SKM-1 (cell line): Measurements from ENCODE around the gene ANKRD40CL.
"Not testable (repeated sequence)": the region's sequence is repeated elsewhere in the genome, so short reads cannot be mapped to it uniquely, and the experiment has no call there.

ENCODE experiments used
- DNase-seq: peaks from one replicate; lab custom pipeline; 2025; ENCODE audit not compliant: unreplicated experiment; lab: John Stamatoyannopoulos, UW

ANKRD40CL gene

DNA sequence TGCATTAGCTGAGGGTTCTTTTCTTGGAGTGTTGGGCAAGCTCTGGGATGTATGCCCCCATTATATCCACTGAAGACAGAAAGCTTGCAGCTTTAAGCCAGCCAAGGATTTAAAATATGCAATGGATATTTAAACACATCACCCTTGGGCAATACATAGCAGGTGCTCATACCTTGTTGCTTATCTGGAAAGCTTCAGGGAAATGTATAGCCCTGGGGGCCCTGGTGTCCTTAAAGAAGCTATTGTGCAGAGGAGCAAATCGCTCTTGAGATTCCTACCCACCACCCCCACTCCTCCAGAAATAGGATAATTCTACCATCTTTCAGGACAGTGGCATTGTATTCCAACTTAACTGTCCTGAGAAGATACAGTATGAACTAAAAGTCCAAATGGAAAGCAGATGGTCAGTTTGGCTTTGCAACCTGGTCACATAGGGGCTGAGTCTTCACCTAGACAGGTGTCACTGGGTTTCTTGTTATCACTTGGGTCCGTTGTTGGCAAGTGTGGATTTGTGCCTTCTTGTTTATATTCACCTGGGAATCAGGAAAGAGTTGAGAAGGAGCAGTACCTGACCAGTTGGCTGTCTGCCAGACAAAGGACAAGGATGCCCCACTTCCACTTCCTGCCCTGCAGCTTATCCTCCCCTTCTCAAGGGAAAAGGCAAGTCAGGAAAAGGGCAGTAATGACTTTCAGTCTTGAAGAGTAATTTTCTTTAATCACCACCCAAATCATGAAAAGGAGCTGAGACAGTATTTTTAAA, 3.4 kb downstream of the ANKRD40CL start:
- no peak for DNase-seq

DNA sequence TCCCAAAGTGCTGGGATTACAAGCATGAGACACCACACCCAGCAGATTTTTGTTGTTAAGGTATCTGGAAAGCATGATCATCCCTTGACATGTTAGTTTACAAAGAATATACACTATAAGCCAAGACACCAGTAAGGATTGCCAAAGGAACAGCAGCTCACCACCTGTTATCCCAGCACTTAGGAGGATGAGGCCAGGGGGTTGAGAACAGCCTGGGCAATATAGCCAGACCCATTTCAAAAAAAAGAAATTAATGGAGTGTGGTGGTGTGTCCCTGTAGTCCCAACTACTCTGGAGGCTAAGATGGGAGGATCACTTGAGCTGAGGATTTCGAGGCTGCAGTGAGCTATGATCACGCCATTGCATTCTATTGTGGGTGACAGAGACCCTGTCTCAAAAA, 5.1 kb downstream of the ANKRD40CL start:
- no peak for DNase-seq

DNA sequence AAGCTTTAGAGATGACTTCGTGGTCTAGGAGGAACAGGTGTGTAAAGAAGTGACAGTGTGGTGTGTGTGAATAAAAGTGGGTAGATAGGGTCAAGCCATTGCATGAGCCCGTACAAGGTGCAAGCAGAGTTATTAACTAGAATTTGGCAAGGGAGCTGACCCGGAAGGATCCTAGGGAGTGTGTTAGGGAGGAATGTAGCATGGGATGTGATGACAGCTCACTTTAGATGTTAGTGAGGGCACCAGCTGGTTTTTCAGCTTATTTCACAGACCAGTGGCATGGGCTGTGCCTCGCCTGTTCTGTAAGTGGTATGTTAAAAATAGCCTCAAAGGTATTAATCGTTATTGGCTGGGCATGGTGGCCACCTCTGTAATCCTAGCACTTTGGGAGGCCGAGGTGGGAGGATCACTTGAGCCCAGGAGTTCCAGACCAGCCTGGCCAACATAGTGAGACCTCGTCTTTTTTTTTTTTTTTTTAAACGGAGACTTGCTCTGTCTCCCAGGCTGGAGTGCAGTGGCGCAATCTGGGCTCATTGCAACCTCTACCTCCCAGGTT, 8.3 kb downstream of the ANKRD40CL start:
- no peak for DNase-seq

DNA sequence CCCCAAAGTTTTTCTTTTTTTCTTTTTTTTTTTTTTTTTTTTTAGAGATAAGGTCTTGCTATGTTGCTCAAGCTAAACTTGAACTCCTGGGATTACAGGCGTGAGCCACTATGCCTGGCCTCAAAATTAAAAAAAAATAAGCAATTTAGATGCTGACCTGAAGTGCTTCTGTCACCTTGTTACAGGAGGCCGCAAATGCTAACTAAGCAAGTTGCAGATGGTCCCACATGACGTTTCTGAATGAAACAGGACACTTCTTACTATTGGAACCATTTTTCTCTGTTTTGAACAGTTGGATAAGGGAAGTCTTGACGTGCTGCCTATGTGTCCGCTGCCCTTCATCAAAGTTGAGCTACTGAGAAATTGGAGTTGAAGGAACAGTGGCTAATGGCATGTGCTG, 8.8 kb downstream of the ANKRD40CL start:
- DNase-seq, result no peak

GRCh38 chr17:50754521-50754920, 12.8 kb downstream of the ANKRD40CL start:
- DNase-seq, result no peak

DNA sequence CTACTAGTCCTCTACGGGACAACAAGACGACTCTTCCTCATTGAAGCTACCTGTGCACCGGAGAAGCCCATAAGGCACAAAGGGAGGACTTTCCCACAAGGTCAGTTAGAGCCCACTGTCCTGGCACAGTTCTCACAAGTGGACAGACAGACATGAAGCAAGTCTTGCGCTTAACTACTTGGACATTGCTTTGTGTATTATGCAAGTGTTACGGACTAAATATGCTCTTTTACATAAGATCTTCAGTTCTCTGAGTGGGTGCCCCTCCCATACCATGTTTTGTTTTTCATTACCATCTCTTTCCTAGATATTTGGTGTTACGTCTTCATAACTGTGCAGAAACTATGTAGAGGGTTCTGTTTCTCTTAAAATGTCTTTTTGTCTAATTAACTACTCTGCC, 18.1 kb downstream of the ANKRD40CL start:
- DNase-seq, result no peak

DNA sequence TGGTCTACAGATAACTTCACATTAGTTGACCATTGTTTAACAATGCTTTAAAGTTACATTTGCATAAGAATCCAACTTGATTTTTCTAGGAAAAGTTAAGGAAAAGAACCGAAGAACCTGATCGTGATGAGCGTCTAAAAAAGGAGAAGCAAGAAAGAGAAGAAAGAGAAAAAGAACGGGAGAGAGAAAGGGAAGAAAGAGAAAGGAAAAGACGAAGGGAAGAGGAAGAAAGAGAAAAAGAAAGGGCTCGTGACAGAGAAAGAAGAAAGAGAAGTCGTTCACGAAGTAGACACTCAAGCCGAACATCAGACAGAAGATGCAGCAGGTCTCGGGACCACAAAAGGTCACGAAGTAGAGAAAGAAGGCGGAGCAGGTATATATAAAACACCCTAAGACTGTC, 21.7 kb downstream of the ANKRD40CL start:
- no peak for DNase-seq

DNA sequence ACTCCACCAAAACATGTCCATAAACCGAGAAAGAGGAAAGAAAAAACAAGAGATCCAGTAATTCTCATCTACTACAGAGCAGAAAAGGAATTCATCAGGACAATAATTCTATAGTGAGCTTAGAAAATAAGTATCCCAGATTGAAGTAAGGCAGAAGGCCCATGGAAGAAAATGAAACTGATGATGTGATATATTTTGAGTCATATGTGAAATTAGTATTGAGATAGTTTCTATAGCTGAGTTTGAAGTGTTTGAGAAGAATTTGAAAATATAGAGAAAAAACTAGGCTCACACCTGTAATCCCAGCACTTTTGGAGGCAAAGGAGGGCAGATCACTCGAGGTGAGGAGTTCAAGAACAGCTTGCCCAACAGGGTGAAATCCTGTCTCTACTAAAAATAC, 28.2 kb downstream of the ANKRD40CL start:
- DNase-seq, result no peak

DNA sequence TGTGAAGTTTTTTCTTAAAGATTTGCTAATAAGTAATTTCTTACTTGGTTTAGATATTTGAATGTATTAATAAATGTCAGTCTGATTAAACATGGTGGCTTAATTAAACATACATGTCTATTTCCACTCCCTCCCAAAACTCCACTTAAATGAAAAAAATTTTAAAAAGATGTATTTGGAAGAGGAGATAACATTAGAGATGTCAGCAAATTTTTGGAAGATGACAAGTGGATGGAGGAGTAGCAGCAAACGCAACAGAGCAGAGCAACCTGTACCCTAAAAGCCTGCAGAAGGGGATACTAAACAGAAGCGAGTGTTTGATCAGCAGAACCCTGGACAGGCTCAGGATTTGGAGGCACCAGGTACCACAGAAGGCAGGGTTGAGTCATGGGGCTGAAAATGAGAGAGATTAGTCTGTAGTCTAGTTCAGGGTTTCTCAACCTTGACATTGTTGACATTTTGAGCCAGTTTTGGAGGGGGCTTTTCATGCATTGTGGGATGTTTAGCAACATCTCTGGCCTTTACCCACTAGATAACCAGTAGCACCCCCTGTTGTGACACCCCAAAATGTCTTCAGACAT, 30.1 kb downstream of the ANKRD40CL start:
- no peak for DNase-seq

- DNase-seq, result no peak
These were observed 32.0 kb downstream of the ANKRD40CL start for GRCh38 chr17:50735287-50735686.

DNA sequence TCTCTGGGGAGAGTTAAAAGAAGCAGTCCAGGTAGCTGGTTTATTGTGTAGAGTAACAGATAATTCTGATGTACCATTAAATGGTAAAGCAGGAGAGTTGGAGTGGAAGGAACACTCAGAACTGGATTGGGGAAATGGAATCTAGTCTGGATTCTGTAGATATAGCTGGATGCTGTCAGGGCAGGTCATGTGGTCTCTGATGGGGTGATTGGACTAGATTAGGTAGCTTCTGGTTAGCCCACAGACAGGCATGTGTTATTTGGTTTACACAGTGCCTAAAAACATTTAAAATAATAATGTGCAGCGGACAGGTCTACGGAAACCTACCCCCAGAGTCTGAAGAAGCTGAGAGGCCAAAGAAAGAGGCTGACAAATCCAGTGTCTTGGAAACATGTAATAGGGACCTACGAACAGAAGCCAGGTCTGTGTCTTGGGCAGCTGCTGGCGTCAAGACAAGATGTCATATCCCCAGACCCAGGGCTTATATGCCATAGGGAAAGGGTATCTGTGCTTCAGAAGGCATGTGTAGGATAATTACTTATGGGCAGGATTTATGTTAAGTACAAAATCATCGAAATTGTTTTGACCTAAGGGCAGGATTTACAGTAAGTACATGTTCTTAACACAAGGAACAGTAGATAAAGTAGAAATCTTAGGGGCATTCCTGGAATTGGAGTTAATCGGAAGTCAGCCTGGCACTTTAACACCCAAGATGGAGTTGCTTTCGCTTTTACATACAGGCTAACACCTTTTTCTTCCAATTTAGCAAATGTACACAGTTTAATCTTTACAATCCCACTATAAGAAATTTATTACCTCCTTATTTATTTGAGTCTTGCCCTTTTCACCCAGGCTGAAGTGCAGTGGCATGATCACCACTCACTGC, 35.5 kb downstream of the ANKRD40CL start:
- no peak for DNase-seq

DNA sequence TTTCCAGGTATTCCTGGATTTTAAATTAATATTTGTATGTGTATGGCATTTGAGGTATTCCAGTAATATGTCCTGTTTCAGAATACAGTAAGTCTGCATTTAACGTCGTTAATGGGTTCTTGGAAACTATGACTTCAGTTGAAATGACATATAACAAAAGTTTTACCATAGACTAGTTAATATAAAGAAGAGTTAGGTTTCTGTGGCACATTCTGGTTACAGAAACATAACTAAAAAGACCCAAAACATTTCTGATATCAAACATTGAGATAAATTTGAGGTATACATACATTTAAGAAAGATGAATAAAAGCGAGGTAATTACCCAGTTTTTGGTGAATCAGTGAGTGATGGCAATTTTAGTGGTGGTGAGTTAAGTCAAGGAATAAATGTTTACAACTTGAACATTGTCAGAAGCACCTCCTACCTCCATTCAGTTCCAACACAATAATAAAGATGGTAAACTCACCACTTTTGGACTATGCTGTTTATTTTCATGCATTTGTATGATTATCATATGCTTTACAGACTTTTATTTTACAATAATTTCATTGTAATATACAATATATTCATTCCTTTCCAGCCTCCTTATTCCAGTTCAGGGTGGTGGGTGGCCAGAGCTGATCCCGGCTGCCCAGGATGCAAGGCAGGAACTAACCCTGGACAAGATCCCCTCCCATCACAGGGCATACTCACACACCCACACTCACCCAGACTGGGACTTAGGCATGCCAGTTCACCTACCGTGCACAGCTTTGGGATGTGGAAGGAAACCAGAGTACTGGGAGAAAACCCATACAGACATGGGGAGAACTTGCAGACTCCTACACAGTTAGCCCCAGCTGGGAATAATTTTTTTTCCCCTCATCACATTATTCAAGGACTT, 38.2 kb downstream of the ANKRD40CL start:
- DNase-seq, result no peak

- no peak for DNase-seq
These were observed 39.2 kb downstream of the ANKRD40CL start for GRCh38 chr17:50728112-50728429.

- no peak for DNase-seq
These were observed 41.3 kb downstream of the ANKRD40CL start for GRCh38 chr17:50725769-50726655.

DNA sequence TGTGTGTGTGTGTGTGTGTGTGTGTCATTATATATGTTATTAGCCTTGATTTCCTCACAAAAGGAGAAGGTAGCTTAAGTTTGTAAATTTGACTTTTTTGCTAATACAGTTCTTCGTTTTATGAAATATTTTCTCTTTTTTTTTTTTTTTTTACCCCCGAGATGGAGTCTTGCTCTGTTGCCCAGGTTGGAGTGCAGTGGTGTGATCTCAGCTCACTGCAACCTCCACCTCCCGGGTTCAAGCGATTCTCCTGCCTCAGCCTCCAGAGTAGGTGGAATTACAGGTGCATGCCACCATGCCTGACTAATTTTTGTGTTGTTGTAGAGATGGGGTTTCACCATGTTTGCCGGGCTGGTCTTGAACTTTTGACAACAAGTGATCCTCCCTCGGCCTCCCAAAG, 42.7 kb downstream of the ANKRD40CL start:
- DNase-seq, result not testable (repeated sequence)

DNA sequence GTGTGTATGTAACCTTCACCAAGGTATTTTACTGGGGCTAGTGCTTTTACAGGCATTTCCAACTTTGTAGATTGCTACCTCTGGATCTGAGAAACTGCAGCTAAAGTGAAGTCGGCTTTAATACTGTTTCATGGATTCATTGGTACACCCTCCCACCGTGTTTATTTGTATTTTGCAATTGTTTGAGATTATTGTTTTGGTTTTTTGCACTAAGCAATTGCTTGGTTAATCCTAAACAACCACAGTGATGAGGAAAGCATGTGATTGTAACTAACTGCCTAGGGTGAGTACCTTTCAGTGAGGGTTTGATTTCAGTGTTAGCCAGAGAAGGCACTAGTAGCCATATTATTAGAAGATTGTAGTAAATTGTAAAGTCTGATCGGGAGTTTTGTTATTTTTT, 44.6 kb downstream of the ANKRD40CL start:
- DNase-seq, result no peak

GRCh38 chr17:50721194-50722010, 45.9 kb downstream of the ANKRD40CL start:
- no peak for DNase-seq

- no peak for DNase-seq
These were observed 47.2 kb downstream of the ANKRD40CL start for GRCh38 chr17:50719924-50720794.
